H1 (cell line): ENCODE data around the gene TEK.

ENCODE experiments used
- CEBPB ChIP-seq: IDR thresholded peaks from 2 replicates; pipeline ENCODE4 v1.6.1; 2012; ENCODE audit warnings: low read depth, low read length
- EP300 ChIP-seq, 2 experiments: IDR thresholded peaks; 1 replicate in 1 of 2; 2 replicates in 1 of 2; pipeline ENCODE4 v1.6.1; 2011 to 2012; ENCODE audit warnings: low read depth in 2 of 2, low read length in 2 of 2, mild to moderate bottlenecking in 2 of 2, borderline replicate concordance in 1 of 2, inconsistent platforms in 1 of 2, moderate library complexity in 1 of 2
- POLR2A ChIP-seq, 2 experiments: IDR thresholded peaks; 1 replicate in 1 of 2; 2 replicates in 1 of 2; pipeline ENCODE4 v1.6.1; 2011; ENCODE audit warnings: low read depth in 2 of 2, low read length in 2 of 2, mild to moderate bottlenecking in 2 of 2; ENCODE audit errors: control extremely low read depth in 1 of 2
- RBBP5 ChIP-seq: IDR thresholded peaks from 2 replicates; pipeline ENCODE4 v1.7.1; 2012; ENCODE audit warnings: low read depth, mild to moderate bottlenecking, inconsistent platforms, low read length, moderate library complexity, borderline replicate concordance
- SAP30 ChIP-seq: fragments of 300-600 bp; sonication (generic); IDR thresholded peaks from 2 replicates; pipeline ENCODE4 v1.7.1; 2012; ENCODE audit warnings: low read length, moderate library complexity, mild to moderate bottlenecking, inconsistent platforms; ENCODE audit not compliant: insufficient read depth, insufficient replicate concordance
- TF ChIP-seq, protein P1 (sequence below), 3 experiments: IDR thresholded peaks; 1 replicate in 2 of 3; 2 replicates in 1 of 3; pipeline versions ENCODE4 v1.5.1 to v1.6.1; 2011; ENCODE audit warnings: low read length in 3 of 3, mild to moderate bottlenecking in 3 of 3, inconsistent platforms in 2 of 3, low read depth in 1 of 3, moderate library complexity in 1 of 3; ENCODE audit not compliant: insufficient read depth in 1 of 3; ENCODE audit errors: control extremely low read depth in 1 of 3

DNA sequence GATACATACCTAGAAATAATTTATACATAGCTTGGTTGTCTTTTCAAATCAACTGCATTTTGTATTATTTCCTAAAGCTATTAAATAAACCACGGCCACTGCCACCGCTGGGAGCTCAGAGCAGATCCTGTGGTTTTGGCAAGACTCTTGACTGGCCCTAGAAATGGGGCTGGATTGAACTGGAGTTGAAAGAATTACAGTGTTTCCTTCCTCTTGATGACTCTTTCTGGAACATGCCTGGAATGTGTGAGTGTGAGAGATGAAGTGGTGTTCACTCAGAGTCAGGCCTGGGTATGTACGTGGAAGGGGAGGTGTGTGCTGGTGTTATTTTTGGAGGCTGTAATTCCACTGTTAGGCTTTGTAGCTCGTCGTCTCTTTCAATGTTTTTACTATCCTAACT, 45.9 kb downstream of the TEK start:
- TF ChIP-seq, protein P1, sequence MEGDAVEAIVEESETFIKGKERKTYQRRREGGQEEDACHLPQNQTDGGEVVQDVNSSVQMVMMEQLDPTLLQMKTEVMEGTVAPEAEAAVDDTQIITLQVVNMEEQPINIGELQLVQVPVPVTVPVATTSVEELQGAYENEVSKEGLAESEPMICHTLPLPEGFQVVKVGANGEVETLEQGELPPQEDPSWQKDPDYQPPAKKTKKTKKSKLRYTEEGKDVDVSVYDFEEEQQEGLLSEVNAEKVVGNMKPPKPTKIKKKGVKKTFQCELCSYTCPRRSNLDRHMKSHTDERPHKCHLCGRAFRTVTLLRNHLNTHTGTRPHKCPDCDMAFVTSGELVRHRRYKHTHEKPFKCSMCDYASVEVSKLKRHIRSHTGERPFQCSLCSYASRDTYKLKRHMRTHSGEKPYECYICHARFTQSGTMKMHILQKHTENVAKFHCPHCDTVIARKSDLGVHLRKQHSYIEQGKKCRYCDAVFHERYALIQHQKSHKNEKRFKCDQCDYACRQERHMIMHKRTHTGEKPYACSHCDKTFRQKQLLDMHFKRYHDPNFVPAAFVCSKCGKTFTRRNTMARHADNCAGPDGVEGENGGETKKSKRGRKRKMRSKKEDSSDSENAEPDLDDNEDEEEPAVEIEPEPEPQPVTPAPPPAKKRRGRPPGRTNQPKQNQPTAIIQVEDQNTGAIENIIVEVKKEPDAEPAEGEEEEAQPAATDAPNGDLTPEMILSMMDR (IDR thresholded peaks at IDR 0.05; ENCODE audit: control extremely low read depth in 1 of 3, insufficient read depth in 1 of 3, low read depth in 1 of 3, low read length in 3 of 3): no peak
- TF ChIP-seq CEBPB (no peak), SAP30 (no peak), POLR2A (IDR thresholded peaks at IDR 0.05; ENCODE audit: control extremely low read depth in 1 of 2, low read depth in 2 of 2, low read length in 2 of 2) (no peak), EP300 (IDR thresholded peaks at IDR 0.05; ENCODE audit: borderline replicate concordance in 1 of 2, low read depth in 2 of 2, low read length in 2 of 2) (no peak), RBBP5 (no peak)
